ENCODE measurements around the gene URB2. TPM values are rescaled to one million over a fixed set of nuclear protein-coding genes. Genes with fewer than 3 reads are reported as not detected.

Gene URB2
- total and polyA plus RNA-seq, 10 of the 15 experiments (the other 5 are each of a cell fraction or from before 2014, with no cell fraction given): 2.7 to 24.0 (median 16.9) TPM

DNA sequence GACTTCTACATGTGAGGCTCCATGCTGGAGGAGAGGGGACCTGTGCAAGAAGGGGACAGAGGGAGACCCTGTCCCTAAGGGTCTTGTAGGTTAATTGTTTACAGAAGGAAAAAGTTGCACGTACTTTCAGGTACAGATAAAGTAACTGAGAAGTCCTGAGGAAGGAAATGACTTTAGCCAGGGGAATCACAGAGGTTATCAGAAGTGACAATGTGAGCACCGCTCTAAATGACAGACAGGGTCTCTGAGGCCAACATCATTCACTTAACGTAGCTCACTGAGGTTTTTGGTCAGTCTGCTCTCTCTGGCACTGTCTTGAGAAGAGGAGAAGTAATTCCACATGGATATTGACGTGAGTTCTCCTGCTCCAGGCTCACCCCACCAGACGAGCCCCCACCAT is 12.1 kb upstream of the URB2 start:
- Histone ChIP-seq H2AFZ (ENCODE audit: control insufficient read depth, low read depth, low read length) (no peak overlapping the region), H3K36me3 (ENCODE audit: control insufficient read depth in 2 of 2, insufficient read depth in 2 of 2, low read length in 1 of 2) (peaks cover 12 to 25% of the 10 kb centered on the region in 2 experiments), H3K27me3 (replicated peaks in 1 of 2; ENCODE audit: control insufficient read depth in 2 of 2, insufficient read depth in 2 of 2, low read length in 1 of 2) (no peaks in the 10 kb centered on the region), H3K4me3 (no peak overlapping the region), H4K20me1 (ENCODE audit: control insufficient read depth, insufficient read depth) (0 out of 2 replicates have a peak, but pooled peaks cover 2% of the 10 kb centered on the region), H3K4me2 (ENCODE audit: control insufficient read depth, insufficient read depth) (no peak overlapping the region), H3K9me3 (replicated peaks; ENCODE audit: control insufficient read depth, insufficient read depth, low read length) (no peaks in the 10 kb centered on the region), H3K79me2 (ENCODE audit: control insufficient read depth, insufficient read depth, low read length) (peaks cover 27% of the 10 kb centered on the region), H3K27ac (ENCODE audit: control insufficient read depth, insufficient read depth) (no peak overlapping the region), H3K9ac (ENCODE audit: control insufficient read depth, insufficient read depth, low read length) (no peak overlapping the region), H3K4me1 (ENCODE audit: control insufficient read depth, insufficient read depth, low read length) (peaks cover 1% of the 10 kb centered on the region; the same call in 1 of the 2 replicates)
- FAIRE-seq: no peak
- intact Hi-C loops (cut with micrococcal nuclease; ENCODE audit: unreplicated experiment) (no loop called here), in situ Hi-C loops (cut with MboI) (no loop called here)
- ChIA-PET SMC1A (ENCODE audit: uncharacterized antibody, unreplicated experiment) (no interaction called here), POLR2A (no interaction called here), RAD21 (ENCODE audit: unreplicated experiment) (no interaction called here), CTCF (no interaction called here)
- 78% methylated on average over 5 of the region's 5 CpGs for WGBS (ENCODE audit: insufficient coverage, insufficient replicate concordance, low lambda C conversion rate, missing lambda C conversion rate)
- no peak for DNase-seq (ENCODE audit: low read depth, low spot score)
- BruUV-seq (replicated peaks): no TSS peak
- no peak for TF ChIP-seq YY1 (IDR thresholded peaks at IDR 0.05; ENCODE audit: low read depth, low read length)
- TF ChIP-seq GABPA (IDR thresholded peaks at IDR 0.05; ENCODE audit: low read depth): no peak
- no peak for TF ChIP-seq E4F1 (IDR thresholded peaks at IDR 0.05; ENCODE audit: borderline replicate concordance, partially characterized antibody)
- TF ChIP-seq EP300 (IDR thresholded peaks at IDR 0.05; ENCODE audit: borderline replicate concordance in 1 of 2, control insufficient read depth in 1 of 2, low read depth in 2 of 2, low read length in 2 of 2): no peak
- no peak for TF ChIP-seq ASH2L (IDR thresholded peaks at IDR 0.05; ENCODE audit: borderline replicate concordance, low read depth)
- no peak; the same call in 2 of the 3 replicates for ATAC-seq

Measured in GM12878 (cell line).